SK-N-SH (cell line): Measurements from ENCODE around the gene NAALADL2. TPM values are rescaled to one million over a fixed set of nuclear protein-coding genes. Genes with fewer than 3 reads are reported as not detected.

Source experiments
- CTCF ChIA-PET: fragments of 300-600, 350-600 bp; formaldehyde crosslinking; extraction: SDS; loops from one replicate; lab custom pipeline; 2021; lab: Yijun Ruan, JAX
- POLR2A ChIA-PET: fragments of 350-600 bp; sonication (Branson Sonifier 250); formaldehyde crosslinking; extraction: SDS; loops from one replicate; lab custom pipeline; 2020; ENCODE audit warnings: antibody characterized with exemption, inconsistent platforms; lab: Yijun Ruan, JAX
- DNase-seq: peaks from one replicate; pipeline ENCODE4 v3.0.0; 2012
- H2AFZ ChIP-seq: fragments of 200-600 bp; sonication (generic); 2 replicates; pipeline ENCODE4 v1.8.1; 2016; ENCODE audit warnings: antibody characterized with exemption, mild to moderate bottlenecking, low read depth
- H3F3A ChIP-seq: fragments of 200-600 bp; sonication (generic); replicated peaks from 2 replicates; pipeline ENCODE3; 2016; ENCODE audit warnings: antibody characterized with exemption, mild to moderate bottlenecking; ENCODE audit not compliant: insufficient read depth
- H3K27ac ChIP-seq, 2 experiments: fragments of 200-500 bp in 1 of 2; fragments of 200-600 bp in 1 of 2; sonication (Bioruptor generic) in 1 of 2; sonication (generic), shearing (Covaris generic) in 1 of 2; 2 replicates each; pipeline versions ENCODE4 v1.5.1 to v1.6.1; 2014 to 2016; ENCODE audit warnings: low read depth in 2 of 2, inconsistent platforms in 1 of 2, low read length in 1 of 2, mild to moderate bottlenecking in 1 of 2, mixed read lengths in 1 of 2
- H3K27me3 ChIP-seq: fragments of 200-600 bp; sonication (generic), shearing (Covaris generic); 2 replicates; pipeline ENCODE4 v1.6.1; 2016; ENCODE audit warnings: mixed run types; ENCODE audit not compliant: insufficient read depth
- H3K36me3 ChIP-seq, 2 experiments: fragments of 200-500 bp in 1 of 2; fragments of 200-600 bp in 1 of 2; sonication (Bioruptor generic) in 1 of 2; sonication (generic) in 1 of 2; replicated peaks in 1 of 2; 2 replicates each; pipeline versions ENCODE3 to v1.5.1; 2014 to 2016; ENCODE audit warnings: low read length in 1 of 2, mild to moderate bottlenecking in 1 of 2; ENCODE audit not compliant: insufficient read depth in 2 of 2, control insufficient read depth in 1 of 2
- H3K4me1 ChIP-seq, 2 experiments: fragments of 200-500 bp in 1 of 2; fragments of 200-600 bp in 1 of 2; sonication (Bioruptor generic) in 1 of 2; sonication (generic), shearing (Covaris generic) in 1 of 2; 2 replicates each; pipeline versions ENCODE4 v1.5.1 to v1.6.1; 2014 to 2016; ENCODE audit warnings: low read depth in 1 of 2, low read length in 1 of 2, mixed run types in 1 of 2; ENCODE audit not compliant: insufficient read depth in 2 of 2, control insufficient read depth in 1 of 2
- H3K4me2 ChIP-seq: fragments of 200-600 bp; sonication (generic), shearing (Covaris generic); 2 replicates; pipeline ENCODE4 v1.6.1; 2017; ENCODE audit warnings: mixed run types
- H3K4me3 ChIP-seq, 2 experiments: fragments of 200-500 bp in 1 of 2; fragments of 200-600 bp in 1 of 2; sonication (Bioruptor generic) in 1 of 2; sonication (generic), shearing (Covaris generic) in 1 of 2; 2 replicates each; pipeline versions ENCODE4 v1.5.1 to v1.8.1; 2014 to 2016; ENCODE audit warnings: low read depth in 2 of 2, inconsistent platforms in 1 of 2, low read length in 1 of 2, mild to moderate bottlenecking in 1 of 2, mixed read lengths in 1 of 2, moderate library complexity in 1 of 2
- H3K79me2 ChIP-seq: fragments of 200-600 bp; sonication (generic); 2 replicates; pipeline ENCODE4 v1.8.1; 2017; ENCODE audit warnings: mild to moderate bottlenecking; ENCODE audit not compliant: insufficient read depth
- H3K9ac ChIP-seq: fragments of 200-600 bp; sonication (generic); 2 replicates; pipeline ENCODE4 v1.6.1; 2017; ENCODE audit warnings: mixed run types
- H3K9me2 ChIP-seq: fragments of 200-600 bp; sonication (generic); 2 replicates; pipeline ENCODE4 v1.6.1; 2017; ENCODE audit warnings: mixed run types
- H3K9me3 ChIP-seq: fragments of 200-600 bp; sonication (generic); 2 replicates; pipeline ENCODE4 v1.6.1; 2017; ENCODE audit warnings: mixed run types, mild to moderate bottlenecking, moderate library complexity
- H4K20me1 ChIP-seq: fragments of 200-600 bp; sonication (generic); 2 replicates; pipeline ENCODE4 v1.6.1; 2017; ENCODE audit warnings: mild to moderate bottlenecking, mixed run types; ENCODE audit not compliant: insufficient read depth
- FOSL2 ChIP-seq: IDR thresholded peaks from 2 replicates; pipeline ENCODE4 v1.4.0; 2012; ENCODE audit warnings: low read depth, mild to moderate bottlenecking, moderate library complexity, borderline replicate concordance
- FOXJ3 ChIP-seq: sonication (generic); formaldehyde crosslinking; IDR thresholded peaks from 2 replicates; pipeline ENCODE4 v1.5.1; 2020; ENCODE audit warnings: mild to moderate bottlenecking, missing genetic modification reagents
- FOXM1 ChIP-seq: IDR thresholded peaks from 2 replicates; pipeline ENCODE4 v1.4.0; 2012; ENCODE audit warnings: low read depth, mild to moderate bottlenecking
- IRF3 ChIP-seq: fragments of 150-350 bp; IDR thresholded peaks from 2 replicates; pipeline ENCODE4 v1.6.1; 2016; ENCODE audit warnings: mild to moderate bottlenecking, low read depth, low read length
- NFIC ChIP-seq: IDR thresholded peaks from 2 replicates; pipeline ENCODE4 v1.4.0; 2012; ENCODE audit warnings: borderline replicate concordance
- RAD21 ChIP-seq: IDR thresholded peaks from 2 replicates; pipeline ENCODE4 v1.6.1; 2012; ENCODE audit warnings: mild to moderate bottlenecking, low read length
- RCOR1 ChIP-seq: fragments of 150-350 bp; IDR thresholded peaks from 2 replicates; pipeline ENCODE4 v1.6.1; 2017; ENCODE audit warnings: antibody characterized with exemption, low read length
- TEAD4 ChIP-seq: IDR thresholded peaks from 2 replicates; pipeline ENCODE4 v1.4.0; 2012; ENCODE audit warnings: mild to moderate bottlenecking, borderline replicate concordance; ENCODE audit not compliant: insufficient read depth
- YY1 ChIP-seq: IDR thresholded peaks from 2 replicates; pipeline ENCODE4 v1.4.0; 2012; ENCODE audit warnings: low read depth, mild to moderate bottlenecking
- ZBTB33 ChIP-seq: IDR thresholded peaks from 2 replicates; pipeline ENCODE4 v1.4.0; 2012; ENCODE audit warnings: low read depth, borderline replicate concordance
- WGBS: methylation state at CpG from one replicate; pipeline ENCODE4 v1.1.6; 2017; ENCODE audit warnings: low lambda C conversion rate; 5-methylcytosine and 5-hydroxymethylcytosine counted together
- polyA plus RNA-seq, 3 experiments: library from polyadenylated mRNA; depleted of rRNA; stranded (reverse); fragments of >200 nt; gene quantifications; 2 replicates each; pipeline ENCODE4 v1.2.3, GENCODE V29; 2012
- TF ChIP-seq, protein P1 (sequence below): IDR thresholded peaks from 2 replicates; pipeline ENCODE4 v1.4.0; 2012; ENCODE audit warnings: low read depth

The NAALADL2 gene
- polyA plus RNA-seq, 1 of the 3 experiments (the other 2 are of a cell fraction), result 1.2 TPM

- Histone ChIP-seq H3K27ac (no peak overlapping the region), H2AFZ (no peak overlapping the region), H3K9me2 (no peaks in the 10 kb centered on the region), H3K9ac (no peak overlapping the region), H4K20me1 (no peaks in the 10 kb centered on the region), H3K36me3 (no peaks in the 10 kb centered on the region), H3K27me3 (no peaks in the 10 kb centered on the region), H3K4me1 (no peaks in the 10 kb centered on the region), H3K4me3 (no peak overlapping the region), H3F3A (no peaks in the 10 kb centered on the region), H3K4me2 (no peak overlapping the region), H3K79me2 (no peaks in the 10 kb centered on the region), H3K9me3 (no peaks in the 10 kb centered on the region)
- TF ChIP-seq ZBTB33 (no peak), FOXJ3 (CRISPR knock-in tag) (no peak), TEAD4 (no peak), RCOR1 (no peak), IRF3 (no peak), FOSL2 (no peak), NFIC (no peak), RAD21 (no peak), YY1 (no peak)
- TF ChIP-seq, protein P1, sequence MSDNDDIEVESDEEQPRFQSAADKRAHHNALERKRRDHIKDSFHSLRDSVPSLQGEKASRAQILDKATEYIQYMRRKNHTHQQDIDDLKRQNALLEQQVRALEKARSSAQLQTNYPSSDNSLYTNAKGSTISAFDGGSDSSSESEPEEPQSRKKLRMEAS, result no peak
- ChIA-PET POLR2A (no interaction called here), CTCF (no interaction called here)
- DNase-seq, result no peak
- WGBS, result 85% methylated on average over 1 of the region's 1 CpG
These were observed 356.7 kb downstream of the NAALADL2 start for GRCh38 chr3:175215833-175216232.

DNA sequence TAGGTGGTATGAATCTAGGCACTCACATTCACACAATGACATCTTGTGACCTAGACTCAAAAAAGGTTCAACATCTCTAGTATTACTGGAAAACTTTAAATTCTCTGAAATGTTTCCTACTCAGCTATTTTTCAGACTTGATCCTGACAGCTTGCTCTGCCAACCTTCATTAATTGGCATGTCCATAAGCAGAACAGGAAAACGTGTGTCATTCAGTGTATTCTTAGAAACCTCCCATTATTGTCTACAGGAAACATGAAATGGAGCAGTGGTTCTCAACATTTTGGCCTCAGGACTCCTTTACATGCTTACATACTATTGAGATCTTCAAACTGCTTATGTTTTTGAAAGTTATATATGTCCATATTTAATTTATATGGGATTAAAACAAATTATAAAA is 363.2 kb downstream of the NAALADL2 start:
- H3K4me3 ChIP-seq, result no peak overlapping the region
- no peak overlapping the region for H3K4me2 ChIP-seq
- H3K9me3 ChIP-seq, result no peaks in the 10 kb centered on the region
- H2AFZ ChIP-seq, result no peak overlapping the region
- 59% methylated on average over 1 of the region's 1 CpG for WGBS
- DNase-seq, result no peak
- CTCF ChIA-PET, result no interaction called here
- no peak overlapping the region for H3K27ac ChIP-seq
- no peaks in the 10 kb centered on the region for H3K27me3 ChIP-seq
- TF ChIP-seq NFIC (no peak), FOXM1 (no peak)
- no peaks in the 10 kb centered on the region for H3F3A ChIP-seq
- H3K9ac ChIP-seq, result no peak overlapping the region
- H3K9me2 ChIP-seq, result no peaks in the 10 kb centered on the region
- H3K36me3 ChIP-seq, result no peaks in the 10 kb centered on the region
- H3K4me1 ChIP-seq, result peaks cover 0 to 2% of the 10 kb centered on the region in 2 experiments; a peak in 1 of 4 replicates
- H4K20me1 ChIP-seq, result no peaks in the 10 kb centered on the region
- no peaks in the 10 kb centered on the region for H3K79me2 ChIP-seq
- POLR2A ChIA-PET, result no interaction called here
